Spleen (tissue), 7 donors: Measurements from ENCODE around the gene HEMK1.

ENCODE experiments used
- POLR2A ChIP-seq, 3 donors: fragments of 450-650 bp; IDR thresholded peaks; one replicate each; pipeline ENCODE4 v1.5.1; 2017; ENCODE audit warnings: antibody characterized with exemption in 3 of 3, mild to moderate bottlenecking in 1 of 3
- POLR2AphosphoS5 ChIP-seq, 3 donors: sonication (generic); formaldehyde crosslinking; IDR thresholded peaks; one replicate each; pipeline ENCODE4 v1.5.1; 2017; ENCODE audit warnings: antibody characterized with exemption in 3 of 3
- TF ChIP-seq, protein P1 (sequence below), 11 experiments: fragments of 200-600 bp in 7 of 11; fragments of 450-650 bp in 4 of 11; sonication (generic) in 4 of 11; IDR thresholded peaks in 8 of 11; conservative IDR thresholded peaks in 3 of 11; 1 replicate in 7 of 11; 2 replicates in 4 of 11; pipeline versions ENCODE4 v1.4.0 to v1.8.0; 2016 to 2021; ENCODE audit warnings: antibody characterized with exemption in 11 of 11, inconsistent platforms in 4 of 11, mild to moderate bottlenecking in 1 of 11
- donor health status: DM: no; HTN: no; CAD: no; lungs with moderate emphysema.
- donor health status: DM: no; HTN: no; CAD: no.
- donor health status: DM: no; HTN: no; CAD: no.

DNA sequence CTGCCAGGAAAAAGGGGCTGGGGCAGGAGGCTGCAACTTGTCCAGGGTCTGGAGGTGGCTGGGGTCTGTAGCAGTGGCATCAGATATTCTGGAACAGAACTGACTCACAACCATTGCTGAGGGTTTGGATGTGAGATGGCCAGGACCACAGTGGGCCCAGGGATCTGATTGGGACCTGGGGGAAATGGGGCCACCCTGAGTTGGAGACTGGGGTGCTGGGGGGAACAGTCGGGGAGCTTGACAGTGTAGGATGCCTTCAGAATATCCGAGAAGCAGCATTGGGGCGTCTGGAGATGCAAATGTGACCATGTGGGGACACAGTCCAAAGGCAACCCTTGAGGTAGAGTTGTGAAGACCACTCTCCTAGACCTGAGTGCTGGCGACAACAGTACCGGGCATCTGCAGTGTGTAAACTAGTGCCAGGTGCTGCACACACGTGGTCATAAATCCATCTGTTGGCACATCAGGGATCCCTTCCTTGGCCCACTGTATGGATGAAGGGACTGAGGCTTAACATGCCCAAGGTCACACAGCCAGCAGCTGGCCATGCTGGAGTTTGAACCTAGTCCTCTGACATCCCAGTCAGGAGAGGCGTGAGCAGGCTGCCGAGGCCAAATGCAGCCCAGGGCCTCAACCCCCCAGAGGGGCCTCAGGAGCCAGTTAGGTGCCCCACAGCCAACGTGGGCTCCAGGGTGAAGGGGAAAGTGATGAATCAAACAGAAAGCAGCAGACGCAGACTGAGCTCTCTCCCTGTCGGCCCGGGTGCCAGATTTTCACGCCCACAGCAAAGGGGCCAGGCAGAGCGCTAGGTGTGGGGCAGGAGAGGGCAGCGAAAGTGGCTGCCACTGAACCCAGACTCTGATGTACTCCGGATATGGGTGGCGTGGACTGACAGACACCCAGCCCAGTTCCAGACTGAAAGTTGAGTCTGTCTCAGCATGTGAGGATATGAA, 18.8 kb downstream of the HEMK1 start:
- TF ChIP-seq, protein P1, sequence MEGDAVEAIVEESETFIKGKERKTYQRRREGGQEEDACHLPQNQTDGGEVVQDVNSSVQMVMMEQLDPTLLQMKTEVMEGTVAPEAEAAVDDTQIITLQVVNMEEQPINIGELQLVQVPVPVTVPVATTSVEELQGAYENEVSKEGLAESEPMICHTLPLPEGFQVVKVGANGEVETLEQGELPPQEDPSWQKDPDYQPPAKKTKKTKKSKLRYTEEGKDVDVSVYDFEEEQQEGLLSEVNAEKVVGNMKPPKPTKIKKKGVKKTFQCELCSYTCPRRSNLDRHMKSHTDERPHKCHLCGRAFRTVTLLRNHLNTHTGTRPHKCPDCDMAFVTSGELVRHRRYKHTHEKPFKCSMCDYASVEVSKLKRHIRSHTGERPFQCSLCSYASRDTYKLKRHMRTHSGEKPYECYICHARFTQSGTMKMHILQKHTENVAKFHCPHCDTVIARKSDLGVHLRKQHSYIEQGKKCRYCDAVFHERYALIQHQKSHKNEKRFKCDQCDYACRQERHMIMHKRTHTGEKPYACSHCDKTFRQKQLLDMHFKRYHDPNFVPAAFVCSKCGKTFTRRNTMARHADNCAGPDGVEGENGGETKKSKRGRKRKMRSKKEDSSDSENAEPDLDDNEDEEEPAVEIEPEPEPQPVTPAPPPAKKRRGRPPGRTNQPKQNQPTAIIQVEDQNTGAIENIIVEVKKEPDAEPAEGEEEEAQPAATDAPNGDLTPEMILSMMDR (IDR thresholded peaks at IDR 0.05 in 8 of 11, conservative IDR thresholded peaks at IDR 0.05 in 3 of 11) = no peak
- TF ChIP-seq POLR2AphosphoS5 (IDR thresholded peaks at IDR 0.05) (peak in 2 of 3 donors; percentile 28 to 57), POLR2A (IDR thresholded peaks at IDR 0.05) (no peak)
